Hepatocyte (in vitro differentiated cells): Measurements from ENCODE around the gene CHN1.

Experiments
- EZH2 ChIP-seq: fragments of 200-600 bp; sonication (generic); IDR thresholded peaks from 2 replicates; pipeline ENCODE4 v1.6.1; 2016; ENCODE audit warnings: antibody characterized with exemption, mild to moderate bottlenecking, borderline replicate concordance
- TF ChIP-seq, protein P1 (sequence below): fragments of 200-600 bp; sonication (generic); IDR thresholded peaks from 2 replicates; pipeline ENCODE4 v1.5.1; 2016; ENCODE audit warnings: antibody characterized with exemption, mild to moderate bottlenecking; ENCODE audit not compliant: poor library complexity

DNA sequence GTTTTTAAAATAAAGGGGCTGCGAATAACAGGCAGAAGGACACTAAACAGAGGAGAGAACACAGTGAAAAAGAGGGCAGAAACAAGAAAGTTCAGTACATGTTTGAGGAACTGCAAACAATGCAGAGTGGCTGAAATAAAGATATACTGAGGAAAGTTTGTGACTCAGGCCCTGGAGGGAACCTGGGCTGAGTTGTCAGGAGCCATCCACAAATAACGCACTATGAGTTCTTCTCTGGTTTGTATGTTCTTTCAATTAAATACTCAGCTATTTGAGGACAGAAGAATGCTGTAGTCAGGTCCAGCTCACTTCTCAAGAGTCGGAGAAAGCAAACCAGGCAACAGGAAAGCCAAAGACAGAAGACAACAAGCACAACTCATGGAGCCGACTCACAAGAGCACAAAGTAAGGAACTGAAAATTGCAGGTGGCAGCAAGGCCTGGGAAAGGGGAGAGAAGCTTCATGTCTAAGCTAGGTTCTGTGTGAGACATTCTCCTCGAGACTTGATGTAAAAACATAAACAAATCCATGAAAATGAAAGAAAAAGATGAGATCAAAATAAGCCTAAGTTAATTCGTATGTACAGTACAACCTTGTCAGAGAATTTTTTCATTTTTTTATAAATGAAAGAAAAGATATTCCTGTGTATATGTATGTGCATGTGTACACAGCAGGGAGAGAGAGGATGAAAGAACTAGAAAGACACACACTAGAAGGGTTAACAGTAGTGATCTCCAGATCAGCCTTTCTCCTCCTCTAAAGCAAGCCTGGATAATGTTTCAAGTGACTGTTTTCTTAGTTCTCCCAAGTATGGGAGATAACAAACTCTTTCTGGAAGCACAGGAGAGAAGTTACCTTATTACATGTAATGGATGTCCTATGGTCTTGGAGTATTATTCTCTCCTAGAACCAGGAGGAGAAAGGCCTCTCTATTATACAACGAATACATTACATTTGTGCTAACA is 41.5 kb downstream of the CHN1 start:
- TF ChIP-seq, protein P1, sequence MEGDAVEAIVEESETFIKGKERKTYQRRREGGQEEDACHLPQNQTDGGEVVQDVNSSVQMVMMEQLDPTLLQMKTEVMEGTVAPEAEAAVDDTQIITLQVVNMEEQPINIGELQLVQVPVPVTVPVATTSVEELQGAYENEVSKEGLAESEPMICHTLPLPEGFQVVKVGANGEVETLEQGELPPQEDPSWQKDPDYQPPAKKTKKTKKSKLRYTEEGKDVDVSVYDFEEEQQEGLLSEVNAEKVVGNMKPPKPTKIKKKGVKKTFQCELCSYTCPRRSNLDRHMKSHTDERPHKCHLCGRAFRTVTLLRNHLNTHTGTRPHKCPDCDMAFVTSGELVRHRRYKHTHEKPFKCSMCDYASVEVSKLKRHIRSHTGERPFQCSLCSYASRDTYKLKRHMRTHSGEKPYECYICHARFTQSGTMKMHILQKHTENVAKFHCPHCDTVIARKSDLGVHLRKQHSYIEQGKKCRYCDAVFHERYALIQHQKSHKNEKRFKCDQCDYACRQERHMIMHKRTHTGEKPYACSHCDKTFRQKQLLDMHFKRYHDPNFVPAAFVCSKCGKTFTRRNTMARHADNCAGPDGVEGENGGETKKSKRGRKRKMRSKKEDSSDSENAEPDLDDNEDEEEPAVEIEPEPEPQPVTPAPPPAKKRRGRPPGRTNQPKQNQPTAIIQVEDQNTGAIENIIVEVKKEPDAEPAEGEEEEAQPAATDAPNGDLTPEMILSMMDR, result no peak
- TF ChIP-seq EZH2, result no peak
